Subcutaneous abdominal adipose tissue (tissue), 5 donors: ENCODE data around the gene SLC29A4.
"Not testable (repeated sequence)": the region's sequence is repeated elsewhere in the genome, so short reads cannot be mapped to it uniquely, and the experiment has no call there.

Experiments
- H3K27ac ChIP-seq: one replicate; pipeline ENCODE4 v1.7.0; 2013; ENCODE audit warnings: low read depth, mild to moderate bottlenecking, inconsistent platforms, low read length, moderate library complexity
- H3K27me3 ChIP-seq, 5 donors: one replicate each; pipeline ENCODE4 v1.7.0; 2013; ENCODE audit warnings: low read length in 5 of 5, inconsistent platforms in 1 of 5; ENCODE audit not compliant: control insufficient read depth in 5 of 5, insufficient read depth in 4 of 5
- H3K36me3 ChIP-seq, 5 donors: one replicate each; pipeline ENCODE4 v1.7.0; 2013; ENCODE audit warnings: low read length in 5 of 5; ENCODE audit not compliant: control insufficient read depth in 5 of 5, insufficient read depth in 5 of 5
- H3K4me1 ChIP-seq, 5 donors: one replicate each; pipeline ENCODE4 v1.7.0; 2013; ENCODE audit warnings: low read length in 5 of 5, mild to moderate bottlenecking in 3 of 5, moderate library complexity in 1 of 5; ENCODE audit not compliant: control insufficient read depth in 5 of 5, insufficient read depth in 5 of 5
- H3K4me3 ChIP-seq, 5 donors: one replicate each; pipeline ENCODE4 v1.7.0; 2013; ENCODE audit warnings: low read length in 5 of 5, low read depth in 1 of 5
- H3K9ac ChIP-seq, 5 donors: one replicate each; pipeline ENCODE4 v1.7.0; 2013; ENCODE audit warnings: low read length in 5 of 5, mild to moderate bottlenecking in 4 of 5, moderate library complexity in 3 of 5
- H3K9me3 ChIP-seq, 5 donors: one replicate each; pipeline ENCODE4 v1.7.0; 2013; ENCODE audit warnings: low read length in 5 of 5; ENCODE audit not compliant: control insufficient read depth in 5 of 5
- donor health status: healthy.
- donor health status: healthy.
- donor health status: healthy.
- donor health status: healthy.
- donor health status: healthy.

Gene SLC29A4

GRCh38 chr7:5274441-5274840 lies 8.3 kb upstream of the SLC29A4 start:
- no peaks in the 10 kb centered on the region for H3K9me3 ChIP-seq
- H3K9ac ChIP-seq: no peak overlapping the region
- no peak overlapping the region for H3K4me3 ChIP-seq
- no peaks in the 10 kb centered on the region for H3K36me3 ChIP-seq
- no peak overlapping the region for H3K27ac ChIP-seq
- peaks cover 0 to 26% (median 7%) of the 10 kb centered on the region in 5 donors for H3K4me1 ChIP-seq
- no peaks in the 10 kb centered on the region for H3K27me3 ChIP-seq

DNA sequence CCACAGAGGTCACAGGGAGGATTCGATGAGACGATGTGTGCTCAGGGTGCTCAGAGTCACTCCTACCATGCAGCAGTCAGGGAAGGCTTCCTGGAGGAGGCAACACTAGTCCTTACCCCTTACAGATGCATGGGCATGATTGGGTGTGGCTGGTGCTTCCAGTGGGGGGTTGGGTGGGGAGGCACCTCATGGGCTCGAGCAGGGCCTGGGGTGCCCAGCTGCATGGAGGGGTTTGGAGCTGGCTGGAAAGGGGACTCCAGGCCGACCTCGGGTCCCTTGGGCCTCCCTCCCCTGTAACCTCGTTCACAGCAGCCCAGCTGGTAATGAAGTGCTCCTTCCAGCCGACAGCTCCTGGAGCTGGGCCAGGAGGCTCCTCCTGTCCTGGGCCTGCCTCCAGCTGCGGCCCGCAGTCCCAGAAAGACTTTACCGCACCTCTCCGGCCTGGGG lies 7.7 kb upstream of the SLC29A4 start:
- H3K9me3 ChIP-seq, H3K27me3 ChIP-seq, H3K4me3 ChIP-seq, H3K27ac ChIP-seq, H3K9ac ChIP-seq, H3K36me3 ChIP-seq: not testable (repeated sequence)
- peaks cover 0 to 26% (median 7%) of the 10 kb centered on the region in 5 donors for H3K4me1 ChIP-seq

- H3K27me3 ChIP-seq, H3K9ac ChIP-seq, H3K9me3 ChIP-seq, H3K4me3 ChIP-seq, H3K36me3 ChIP-seq, H3K27ac ChIP-seq: not testable (repeated sequence)
- peaks cover 0 to 26% (median 7%) of the 10 kb centered on the region in 5 donors for H3K4me1 ChIP-seq
These were observed 7.2 kb upstream of the SLC29A4 start for GRCh38 chr7:5275510-5275909.

GRCh38 chr7:5276123-5276522 lies 6.6 kb upstream of the SLC29A4 start:
- H3K9ac ChIP-seq, H3K36me3 ChIP-seq, H3K9me3 ChIP-seq, H3K4me3 ChIP-seq, H3K27me3 ChIP-seq, H3K27ac ChIP-seq: not testable (repeated sequence)
- peaks cover 0 to 26% (median 7%) of the 10 kb centered on the region in 5 donors for H3K4me1 ChIP-seq

GRCh38 chr7:5276611-5277010 lies 6.1 kb upstream of the SLC29A4 start:
- H3K27me3 ChIP-seq: no peaks in the 10 kb centered on the region
- no peak overlapping the region for H3K9ac ChIP-seq
- H3K4me1 ChIP-seq: peaks cover 0 to 26% (median 7%) of the 10 kb centered on the region in 5 donors
- no peak overlapping the region for H3K27ac ChIP-seq
- H3K9me3 ChIP-seq: no peaks in the 10 kb centered on the region
- no peak overlapping the region for H3K4me3 ChIP-seq
- no peaks in the 10 kb centered on the region for H3K36me3 ChIP-seq

DNA sequence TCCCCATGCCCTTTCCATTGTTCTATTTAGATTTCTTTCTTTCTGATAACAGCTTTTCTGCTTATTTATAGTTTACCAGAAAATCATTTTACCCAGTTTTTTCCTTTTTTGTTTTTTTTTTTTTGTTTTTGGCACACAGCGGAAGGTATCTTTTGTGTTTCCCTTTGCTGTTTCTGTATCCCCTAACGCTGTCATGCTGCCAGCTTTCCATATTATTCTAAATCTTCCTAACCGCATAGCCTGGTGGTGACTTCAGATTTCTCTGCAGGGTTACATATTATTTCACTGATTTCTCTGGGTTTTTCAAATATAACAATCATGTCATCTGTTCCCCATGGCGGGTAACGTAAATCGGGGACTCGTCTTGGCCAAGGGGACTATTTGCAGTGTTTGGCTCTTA lies 4.0 kb upstream of the SLC29A4 start:
- Histone ChIP-seq H3K9ac (no peak overlapping the region), H3K27ac (no peak overlapping the region), H3K36me3 (no peaks in the 10 kb centered on the region), H3K4me1 (peaks cover 0 to 24% (median 8%) of the 10 kb centered on the region in 5 donors), H3K9me3 (no peaks in the 10 kb centered on the region), H3K27me3 (peaks cover 0 to 3% (median 0%) of the 10 kb centered on the region in 5 donors), H3K4me3 (no peak overlapping the region)

DNA sequence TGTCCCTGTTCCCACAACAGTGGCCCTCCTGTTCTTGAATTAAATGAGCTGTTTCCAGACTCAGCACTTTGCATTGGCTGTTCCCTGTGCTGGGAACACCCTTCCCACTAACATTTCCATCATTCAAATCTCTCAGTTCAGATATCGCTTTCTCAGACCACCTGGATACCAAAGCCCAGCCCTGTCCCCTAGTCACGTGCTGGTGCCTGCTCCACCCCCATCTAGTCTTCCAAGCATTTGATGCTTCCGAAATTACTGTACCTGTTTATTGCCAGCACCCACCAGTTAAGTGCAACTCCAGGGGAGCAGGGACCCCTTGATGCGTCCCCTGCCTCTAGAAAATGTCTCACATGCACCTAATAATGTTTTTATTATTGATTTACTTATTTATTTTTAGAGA lies 3.0 kb upstream of the SLC29A4 start:
- no peak overlapping the region for H3K4me3 ChIP-seq
- peaks cover 0 to 3% (median 0%) of the 10 kb centered on the region in 5 donors for H3K27me3 ChIP-seq
- H3K27ac ChIP-seq: no peak overlapping the region
- no peaks in the 10 kb centered on the region for H3K36me3 ChIP-seq
- no peaks in the 10 kb centered on the region for H3K9me3 ChIP-seq
- peaks cover 0 to 23% (median 14%) of the 10 kb centered on the region in 5 donors for H3K4me1 ChIP-seq
- H3K9ac ChIP-seq: no peak overlapping the region

DNA sequence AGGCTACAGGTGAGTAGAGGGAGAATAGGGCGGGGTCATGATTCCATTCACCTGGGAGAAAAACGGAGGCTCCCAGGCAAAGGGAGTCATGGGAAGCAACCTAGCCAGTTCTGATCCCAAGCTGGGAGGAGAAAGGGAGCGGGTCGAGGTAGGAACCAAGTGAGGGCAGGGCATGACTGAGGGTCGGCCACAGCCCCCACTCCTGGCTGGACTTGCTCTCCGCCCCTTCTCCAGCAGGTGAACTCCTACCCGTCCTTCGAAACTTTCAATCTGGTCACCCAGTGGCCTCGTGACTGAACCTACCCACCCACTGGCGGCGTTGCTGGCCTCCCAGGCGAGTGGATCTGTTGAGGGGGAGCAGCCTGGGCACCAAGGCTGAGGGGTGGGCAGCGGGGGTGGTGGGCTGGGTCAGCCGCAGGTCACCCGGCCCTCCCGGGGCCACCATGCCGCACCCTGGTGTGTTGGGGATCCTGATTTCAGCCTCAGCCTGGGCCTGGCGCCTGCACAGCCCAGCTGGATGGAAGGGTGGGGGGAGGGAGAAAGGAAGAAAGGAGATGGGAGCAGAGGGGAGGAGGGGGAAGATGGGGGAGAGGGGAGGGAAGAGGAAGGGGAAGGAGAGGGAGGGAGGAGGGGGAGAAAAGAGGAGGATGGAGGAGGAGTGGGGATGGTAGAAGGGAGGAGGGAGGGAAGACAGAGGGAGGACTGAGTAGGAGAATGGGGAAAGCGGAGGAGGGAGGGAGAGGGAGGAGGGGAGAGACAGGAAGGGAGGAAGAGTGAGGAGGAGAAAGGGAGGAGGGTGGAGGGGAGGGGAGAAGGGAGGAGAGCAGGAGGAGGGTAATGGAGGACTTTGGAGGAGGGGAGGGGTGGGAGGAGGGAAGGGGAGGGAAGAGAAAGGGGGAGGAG lies 894 bp upstream of the SLC29A4 start:
- not testable (repeated sequence) for H3K27me3 ChIP-seq, H3K36me3 ChIP-seq, H3K9ac ChIP-seq, H3K9me3 ChIP-seq, H3K27ac ChIP-seq, H3K4me3 ChIP-seq
- H3K4me1 ChIP-seq: peaks cover 0 to 20% (median 17%) of the 10 kb centered on the region in 5 donors

GRCh38 chr7:5283421-5284303 lies 919 bp downstream of the SLC29A4 start:
- Histone ChIP-seq H3K27ac (peak overlapping the region; percentile 30), H3K4me3 (peak overlapping the region in 4 of 5 donors; percentile 22 to 67 (median 52))

More at GRCh38 chr7:5283421-5284303, 919 bp downstream of the SLC29A4 start:
- Histone ChIP-seq H3K9ac (peak overlapping the region in 1 of 5 donors; percentile 52), H3K4me1 (peaks cover 0 to 20% (median 17%) of the 10 kb centered on the region in 5 donors), H3K27me3 (peaks cover 0 to 3% (median 0%) of the 10 kb centered on the region in 5 donors), H3K9me3 (no peaks in the 10 kb centered on the region), H3K36me3 (no peaks in the 10 kb centered on the region)
